ENCODE data around the gene SPRR5. TPM values are rescaled to one million over a fixed set of nuclear protein-coding genes. Genes with fewer than 3 reads are reported as not detected.

The SPRR5 gene
- total and polyA plus RNA-seq, 2 experiments from 2014 or later = not detected

DNA sequence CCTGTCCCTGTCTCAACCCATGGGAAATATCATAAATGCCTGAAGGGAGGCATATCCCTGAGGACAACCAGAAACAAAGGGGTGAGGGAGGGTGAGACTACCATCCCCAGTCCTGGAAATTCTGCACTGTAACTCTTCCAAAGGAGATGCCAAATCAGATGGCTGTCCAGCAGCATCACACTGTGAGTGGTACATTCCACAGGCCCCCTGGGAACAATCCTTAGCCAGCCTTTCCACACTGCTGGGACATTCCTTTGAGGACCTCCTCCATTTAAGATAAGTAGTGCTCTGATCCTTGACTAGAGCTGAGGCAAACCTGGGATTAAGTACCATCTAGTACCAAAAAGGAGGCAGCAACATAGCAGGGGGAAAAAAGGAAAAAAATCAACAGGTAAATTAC lies 27.9 kb upstream of the SPRR5 start:
- no peak overlapping the region for H3K27ac Mint-ChIP-seq
- no peak for ATAC-seq
- H3K36me3 ChIP-seq (ENCODE audit: insufficient read depth) = no peaks in the 10 kb centered on the region
- no peaks in the 10 kb centered on the region for H3K9me3 Mint-ChIP-seq
- no peaks in the 10 kb centered on the region for H3F3A ChIP-seq (replicated peaks; ENCODE audit: low read depth)
- H3K27ac ChIP-seq (ENCODE audit: low read depth) = no peak overlapping the region
- no peaks in the 10 kb centered on the region for H3K9me2 ChIP-seq (ENCODE audit: insufficient read depth)
- no peaks in the 10 kb centered on the region for H3K79me2 ChIP-seq (replicated peaks; ENCODE audit: insufficient read depth)
- no peaks in the 10 kb centered on the region for H3K27me3 ChIP-seq (ENCODE audit: insufficient read depth)
- TF ChIP-seq, protein P1, sequence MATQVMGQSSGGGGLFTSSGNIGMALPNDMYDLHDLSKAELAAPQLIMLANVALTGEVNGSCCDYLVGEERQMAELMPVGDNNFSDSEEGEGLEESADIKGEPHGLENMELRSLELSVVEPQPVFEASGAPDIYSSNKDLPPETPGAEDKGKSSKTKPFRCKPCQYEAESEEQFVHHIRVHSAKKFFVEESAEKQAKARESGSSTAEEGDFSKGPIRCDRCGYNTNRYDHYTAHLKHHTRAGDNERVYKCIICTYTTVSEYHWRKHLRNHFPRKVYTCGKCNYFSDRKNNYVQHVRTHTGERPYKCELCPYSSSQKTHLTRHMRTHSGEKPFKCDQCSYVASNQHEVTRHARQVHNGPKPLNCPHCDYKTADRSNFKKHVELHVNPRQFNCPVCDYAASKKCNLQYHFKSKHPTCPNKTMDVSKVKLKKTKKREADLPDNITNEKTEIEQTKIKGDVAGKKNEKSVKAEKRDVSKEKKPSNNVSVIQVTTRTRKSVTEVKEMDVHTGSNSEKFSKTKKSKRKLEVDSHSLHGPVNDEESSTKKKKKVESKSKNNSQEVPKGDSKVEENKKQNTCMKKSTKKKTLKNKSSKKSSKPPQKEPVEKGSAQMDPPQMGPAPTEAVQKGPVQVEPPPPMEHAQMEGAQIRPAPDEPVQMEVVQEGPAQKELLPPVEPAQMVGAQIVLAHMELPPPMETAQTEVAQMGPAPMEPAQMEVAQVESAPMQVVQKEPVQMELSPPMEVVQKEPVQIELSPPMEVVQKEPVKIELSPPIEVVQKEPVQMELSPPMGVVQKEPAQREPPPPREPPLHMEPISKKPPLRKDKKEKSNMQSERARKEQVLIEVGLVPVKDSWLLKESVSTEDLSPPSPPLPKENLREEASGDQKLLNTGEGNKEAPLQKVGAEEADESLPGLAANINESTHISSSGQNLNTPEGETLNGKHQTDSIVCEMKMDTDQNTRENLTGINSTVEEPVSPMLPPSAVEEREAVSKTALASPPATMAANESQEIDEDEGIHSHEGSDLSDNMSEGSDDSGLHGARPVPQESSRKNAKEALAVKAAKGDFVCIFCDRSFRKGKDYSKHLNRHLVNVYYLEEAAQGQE (IDR thresholded peaks at IDR 0.05; ENCODE audit: unreplicated experiment) = no peak
- TF ChIP-seq, protein P2, sequence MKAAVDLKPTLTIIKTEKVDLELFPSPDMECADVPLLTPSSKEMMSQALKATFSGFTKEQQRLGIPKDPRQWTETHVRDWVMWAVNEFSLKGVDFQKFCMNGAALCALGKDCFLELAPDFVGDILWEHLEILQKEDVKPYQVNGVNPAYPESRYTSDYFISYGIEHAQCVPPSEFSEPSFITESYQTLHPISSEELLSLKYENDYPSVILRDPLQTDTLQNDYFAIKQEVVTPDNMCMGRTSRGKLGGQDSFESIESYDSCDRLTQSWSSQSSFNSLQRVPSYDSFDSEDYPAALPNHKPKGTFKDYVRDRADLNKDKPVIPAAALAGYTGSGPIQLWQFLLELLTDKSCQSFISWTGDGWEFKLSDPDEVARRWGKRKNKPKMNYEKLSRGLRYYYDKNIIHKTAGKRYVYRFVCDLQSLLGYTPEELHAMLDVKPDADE (IDR thresholded peaks at IDR 0.05) = no peak
- TF ChIP-seq JUNB (IDR thresholded peaks at IDR 0.05; ENCODE audit: unreplicated experiment) = no peak
- TF ChIP-seq ZNF331 (CRISPR knock-in tag; IDR thresholded peaks at IDR 0.05; ENCODE audit: low read depth) = no peak
- no peak for TF ChIP-seq ZNF114 (CRISPR knock-in tag; IDR thresholded peaks at IDR 0.05)
- TF ChIP-seq, protein P3, sequence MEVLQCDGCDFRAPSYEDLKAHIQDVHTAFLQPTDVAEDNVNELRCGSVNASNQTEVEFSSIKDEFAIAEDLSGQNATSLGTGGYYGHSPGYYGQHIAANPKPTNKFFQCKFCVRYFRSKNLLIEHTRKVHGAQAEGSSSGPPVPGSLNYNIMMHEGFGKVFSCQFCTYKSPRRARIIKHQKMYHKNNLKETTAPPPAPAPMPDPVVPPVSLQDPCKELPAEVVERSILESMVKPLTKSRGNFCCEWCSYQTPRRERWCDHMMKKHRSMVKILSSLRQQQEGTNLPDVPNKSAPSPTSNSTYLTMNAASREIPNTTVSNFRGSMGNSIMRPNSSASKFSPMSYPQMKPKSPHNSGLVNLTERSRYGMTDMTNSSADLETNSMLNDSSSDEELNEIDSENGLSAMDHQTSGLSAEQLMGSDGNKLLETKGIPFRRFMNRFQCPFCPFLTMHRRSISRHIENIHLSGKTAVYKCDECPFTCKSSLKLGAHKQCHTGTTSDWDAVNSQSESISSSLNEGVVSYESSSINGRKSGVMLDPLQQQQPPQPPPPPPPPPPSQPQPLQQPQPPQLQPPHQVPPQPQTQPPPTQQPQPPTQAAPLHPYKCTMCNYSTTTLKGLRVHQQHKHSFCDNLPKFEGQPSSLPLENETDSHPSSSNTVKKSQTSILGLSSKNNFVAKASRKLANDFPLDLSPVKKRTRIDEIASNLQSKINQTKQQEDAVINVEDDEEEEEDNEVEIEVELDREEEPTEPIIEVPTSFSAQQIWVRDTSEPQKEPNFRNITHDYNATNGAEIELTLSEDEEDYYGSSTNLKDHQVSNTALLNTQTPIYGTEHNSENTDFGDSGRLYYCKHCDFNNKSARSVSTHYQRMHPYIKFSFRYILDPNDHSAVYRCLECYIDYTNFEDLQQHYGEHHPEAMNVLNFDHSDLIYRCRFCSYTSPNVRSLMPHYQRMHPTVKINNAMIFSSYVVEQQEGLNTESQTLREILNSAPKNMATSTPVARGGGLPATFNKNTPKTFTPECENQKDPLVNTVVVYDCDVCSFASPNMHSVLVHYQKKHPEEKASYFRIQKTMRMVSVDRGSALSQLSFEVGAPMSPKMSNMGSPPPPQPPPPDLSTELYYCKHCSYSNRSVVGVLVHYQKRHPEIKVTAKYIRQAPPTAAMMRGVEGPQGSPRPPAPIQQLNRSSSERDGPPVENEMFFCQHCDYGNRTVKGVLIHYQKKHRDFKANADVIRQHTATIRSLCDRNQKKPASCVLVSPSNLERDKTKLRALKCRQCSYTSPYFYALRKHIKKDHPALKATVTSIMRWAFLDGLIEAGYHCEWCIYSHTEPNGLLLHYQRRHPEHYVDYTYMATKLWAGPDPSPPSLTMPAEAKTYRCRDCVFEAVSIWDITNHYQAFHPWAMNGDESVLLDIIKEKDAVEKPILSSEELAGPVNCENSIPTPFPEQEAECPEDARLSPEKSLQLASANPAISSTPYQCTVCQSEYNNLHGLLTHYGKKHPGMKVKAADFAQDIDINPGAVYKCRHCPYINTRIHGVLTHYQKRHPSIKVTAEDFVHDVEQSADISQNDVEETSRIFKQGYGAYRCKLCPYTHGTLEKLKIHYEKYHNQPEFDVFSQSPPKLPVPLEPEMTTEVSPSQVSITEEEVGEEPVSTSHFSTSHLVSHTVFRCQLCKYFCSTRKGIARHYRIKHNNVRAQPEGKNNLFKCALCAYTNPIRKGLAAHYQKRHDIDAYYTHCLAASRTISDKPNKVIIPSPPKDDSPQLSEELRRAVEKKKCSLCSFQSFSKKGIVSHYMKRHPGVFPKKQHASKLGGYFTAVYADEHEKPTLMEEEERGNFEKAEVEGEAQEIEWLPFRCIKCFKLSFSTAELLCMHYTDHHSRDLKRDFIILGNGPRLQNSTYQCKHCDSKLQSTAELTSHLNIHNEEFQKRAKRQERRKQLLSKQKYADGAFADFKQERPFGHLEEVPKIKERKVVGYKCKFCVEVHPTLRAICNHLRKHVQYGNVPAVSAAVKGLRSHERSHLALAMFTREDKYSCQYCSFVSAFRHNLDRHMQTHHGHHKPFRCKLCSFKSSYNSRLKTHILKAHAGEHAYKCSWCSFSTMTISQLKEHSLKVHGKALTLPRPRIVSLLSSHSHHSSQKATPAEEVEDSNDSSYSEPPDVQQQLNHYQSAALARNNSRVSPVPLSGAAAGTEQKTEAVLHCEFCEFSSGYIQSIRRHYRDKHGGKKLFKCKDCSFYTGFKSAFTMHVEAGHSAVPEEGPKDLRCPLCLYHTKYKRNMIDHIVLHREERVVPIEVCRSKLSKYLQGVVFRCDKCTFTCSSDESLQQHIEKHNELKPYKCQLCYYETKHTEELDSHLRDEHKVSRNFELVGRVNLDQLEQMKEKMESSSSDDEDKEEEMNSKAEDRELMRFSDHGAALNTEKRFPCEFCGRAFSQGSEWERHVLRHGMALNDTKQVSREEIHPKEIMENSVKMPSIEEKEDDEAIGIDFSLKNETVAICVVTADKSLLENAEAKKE (CRISPR knock-in tag; IDR thresholded peaks at IDR 0.05) = no peak
- TF ChIP-seq, protein P4, sequence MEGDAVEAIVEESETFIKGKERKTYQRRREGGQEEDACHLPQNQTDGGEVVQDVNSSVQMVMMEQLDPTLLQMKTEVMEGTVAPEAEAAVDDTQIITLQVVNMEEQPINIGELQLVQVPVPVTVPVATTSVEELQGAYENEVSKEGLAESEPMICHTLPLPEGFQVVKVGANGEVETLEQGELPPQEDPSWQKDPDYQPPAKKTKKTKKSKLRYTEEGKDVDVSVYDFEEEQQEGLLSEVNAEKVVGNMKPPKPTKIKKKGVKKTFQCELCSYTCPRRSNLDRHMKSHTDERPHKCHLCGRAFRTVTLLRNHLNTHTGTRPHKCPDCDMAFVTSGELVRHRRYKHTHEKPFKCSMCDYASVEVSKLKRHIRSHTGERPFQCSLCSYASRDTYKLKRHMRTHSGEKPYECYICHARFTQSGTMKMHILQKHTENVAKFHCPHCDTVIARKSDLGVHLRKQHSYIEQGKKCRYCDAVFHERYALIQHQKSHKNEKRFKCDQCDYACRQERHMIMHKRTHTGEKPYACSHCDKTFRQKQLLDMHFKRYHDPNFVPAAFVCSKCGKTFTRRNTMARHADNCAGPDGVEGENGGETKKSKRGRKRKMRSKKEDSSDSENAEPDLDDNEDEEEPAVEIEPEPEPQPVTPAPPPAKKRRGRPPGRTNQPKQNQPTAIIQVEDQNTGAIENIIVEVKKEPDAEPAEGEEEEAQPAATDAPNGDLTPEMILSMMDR (conservative IDR thresholded peaks at IDR 0.05; ENCODE audit: low read depth in 2 of 2) = no peak
- TF ChIP-seq CREB1 (CRISPR knock-in tag; IDR thresholded peaks at IDR 0.05; ENCODE audit: low read depth) = no peak
- no peak for TF ChIP-seq POLR2AphosphoS5 (IDR thresholded peaks at IDR 0.05; ENCODE audit: low read depth)
- TF ChIP-seq EZH2phosphoT487 (IDR thresholded peaks at IDR 0.05; ENCODE audit: unreplicated experiment) = no peak
- H2AFZ ChIP-seq = no peak overlapping the region
- no peak for DNase-seq (ENCODE audit: low spot score)
- no peak overlapping the region for H3K4me3 Mint-ChIP-seq
- H3K4me1 ChIP-seq (ENCODE audit: insufficient read depth) = no peaks in the 10 kb centered on the region
- H3K4me3 ChIP-seq = no peak overlapping the region
- no peaks in the 10 kb centered on the region for H4K20me1 ChIP-seq (replicated peaks; ENCODE audit: insufficient read depth)
- H3K4me2 ChIP-seq = no peak overlapping the region
- peaks cover 2% of the 10 kb centered on the region; the same call in 1 of the 3 replicates for H3K4me1 Mint-ChIP-seq
- H3K27me3 Mint-ChIP-seq (ENCODE audit: insufficient read depth, low read depth, poor library complexity) = no peaks in the 10 kb centered on the region
- no peaks in the 10 kb centered on the region for H3K36me3 Mint-ChIP-seq (ENCODE audit: low read depth)

Data from GM23338 (cell line).